Stimulated activated naive B cell treated with anti-CD40 and anti-IgM and Interleukin-4, amounts not matched to agents 10 μg/mL and 1 μg/mL and 100 μg/mL, for 72 hours (primary cell): Measurements from ENCODE around the gene AP1G2.
A peak's percentile ranks its signal among the peaks of the same experiment; 100 is the strongest.
"Not testable (repeated sequence)": the region's sequence is repeated elsewhere in the genome, so short reads cannot be mapped to it uniquely, and the experiment has no call there.

Source experiments
- ATAC-seq, 2 donors: fragments of 150-1000 bp; cut with Tn5 transposase; replicated peaks; 2 replicates each; pipeline ENCODE4 v1.10.0; 2021; ENCODE audit warnings: moderate library complexity in 1 of 2
- DNase-seq: peaks from one replicate; pipeline ENCODE4 v3.0.0; 2021
- H3K27ac Mint-ChIP-seq: one replicate; pipeline ENCODE4 v1.8.0; 2022; ENCODE audit warnings: mild to moderate bottlenecking, mixed read lengths
- H3K27me3 Mint-ChIP-seq, 2 donors: one replicate each; pipeline ENCODE4 v1.8.0; 2022; ENCODE audit warnings: mixed read lengths in 2 of 2
- H3K36me3 Mint-ChIP-seq, 2 donors: one replicate each; pipeline ENCODE4 v1.8.0; 2022; ENCODE audit warnings: mixed read lengths in 2 of 2, mild to moderate bottlenecking in 1 of 2
- H3K4me1 Mint-ChIP-seq, 2 donors: one replicate each; pipeline ENCODE4 v1.8.0; 2022; ENCODE audit warnings: mixed read lengths in 2 of 2, mild to moderate bottlenecking in 1 of 2
- H3K4me3 Mint-ChIP-seq, 2 donors: one replicate each; pipeline ENCODE4 v1.8.0; 2022; ENCODE audit warnings: mild to moderate bottlenecking in 2 of 2, mixed read lengths in 2 of 2, moderate library complexity in 1 of 2
- H3K9me3 Mint-ChIP-seq, 2 donors: one replicate each; pipeline ENCODE4 v1.8.0; 2022; ENCODE audit warnings: mixed read lengths in 2 of 2, mild to moderate bottlenecking in 1 of 2

AP1G2 gene

GRCh38 chr14:23583761-23584526 lies 16.4 kb upstream of the AP1G2 start:
- H3K9me3 Mint-ChIP-seq, ATAC-seq, H3K36me3 Mint-ChIP-seq, H3K4me3 Mint-ChIP-seq, H3K4me1 Mint-ChIP-seq, DNase-seq, H3K27ac Mint-ChIP-seq: not testable (repeated sequence)
- H3K27me3 Mint-ChIP-seq: peaks cover 42 to 59% of the 10 kb centered on the region in 2 donors

- Mint-ChIP-seq H3K36me3 (peaks cover 0 to 6% of the 10 kb centered on the region in 2 donors), H3K27ac (no peak overlapping the region), H3K27me3 (peaks cover 44 to 59% of the 10 kb centered on the region in 2 donors), H3K4me3 (no peak overlapping the region), H3K4me1 (peaks cover 7 to 9% of the 10 kb centered on the region in 2 donors), H3K9me3 (peaks cover 0 to 5% of the 10 kb centered on the region in 2 donors)
- no peak for DNase-seq
- no peak for ATAC-seq
Observed at GRCh38 chr14:23582906-23583760, 15.5 kb upstream of the AP1G2 start.

- Mint-ChIP-seq H3K36me3 (peaks cover 0 to 10% of the 10 kb centered on the region in 2 donors), H3K27me3 (peaks cover 49 to 68% of the 10 kb centered on the region in 2 donors), H3K9me3 (peaks cover 0 to 3% of the 10 kb centered on the region in 2 donors), H3K4me3 (no peak overlapping the region), H3K27ac (no peak overlapping the region), H3K4me1 (peaks cover 17 to 27% of the 10 kb centered on the region in 2 donors)
- DNase-seq (no peak), ATAC-seq (no peak)
Observed at GRCh38 chr14:23580948-23581281, 13.3 kb upstream of the AP1G2 start.

GRCh38 chr14:23580152-23580926 lies 12.7 kb upstream of the AP1G2 start:
- Mint-ChIP-seq H3K27me3 (peaks cover 48 to 67% of the 10 kb centered on the region in 2 donors), H3K4me1 (peaks cover 17 to 27% of the 10 kb centered on the region in 2 donors)

GRCh38 chr14:23579739-23580138 lies 12.1 kb upstream of the AP1G2 start:
- no peak for DNase-seq
- Mint-ChIP-seq H3K9me3 (no peaks in the 10 kb centered on the region), H3K4me3 (no peak overlapping the region), H3K27me3 (peaks cover 53 to 71% of the 10 kb centered on the region in 2 donors), H3K27ac (no peak overlapping the region), H3K36me3 (peaks cover 0 to 7% of the 10 kb centered on the region in 2 donors), H3K4me1 (peaks cover 17 to 27% of the 10 kb centered on the region in 2 donors)
- ATAC-seq: no peak

More at GRCh38 chr14:23580152-23580926, 12.7 kb upstream of the AP1G2 start:
- Mint-ChIP-seq H3K9me3 (no peaks in the 10 kb centered on the region), H3K4me3 (no peak overlapping the region), H3K36me3 (peaks cover 0 to 7% of the 10 kb centered on the region in 2 donors), H3K27ac (no peak overlapping the region)
- ATAC-seq: no peak
- DNase-seq: no peak

- H3K27ac Mint-ChIP-seq: no peak overlapping the region
- H3K4me1 Mint-ChIP-seq: peaks cover 17 to 27% of the 10 kb centered on the region in 2 donors
- H3K4me3 Mint-ChIP-seq: no peak overlapping the region
- H3K27me3 Mint-ChIP-seq: peaks cover 56 to 70% of the 10 kb centered on the region in 2 donors
- peaks cover 0 to 7% of the 10 kb centered on the region in 2 donors for H3K36me3 Mint-ChIP-seq
- DNase-seq (no peak), ATAC-seq (no peak)
- no peaks in the 10 kb centered on the region for H3K9me3 Mint-ChIP-seq
Observed at GRCh38 chr14:23579311-23579630, 11.7 kb upstream of the AP1G2 start.

GRCh38 chr14:23578560-23579310 lies 11.1 kb upstream of the AP1G2 start, which contains the start of gene JPH4:
JPH4 (minus strand) TSS chr14:23578790; CDS start chr14:23577453, 1,337 bp downstream.
- peak within 1 kb of the TSS; percentile 60 to 69 for H3K4me3 Mint-ChIP-seq

GRCh38 chr14:23577710-23578392 lies 10.3 kb upstream of the AP1G2 start:
- DNase-seq (no peak), ATAC-seq (peak in 1 of 2 donors; percentile 31)
- Mint-ChIP-seq H3K27me3 (peaks cover 58 to 74% of the 10 kb centered on the region in 2 donors), H3K4me1 (peaks cover 19 to 28% of the 10 kb centered on the region in 2 donors), H3K36me3 (peaks cover 0 to 7% of the 10 kb centered on the region in 2 donors), H3K27ac (no peak overlapping the region), H3K4me3 (peak overlapping the region; percentile 60 to 69), H3K9me3 (no peaks in the 10 kb centered on the region)

More at GRCh38 chr14:23578560-23579310, 11.1 kb upstream of the AP1G2 start, which contains the start of gene JPH4:
- no peak within 1 kb of the TSS for H3K27ac Mint-ChIP-seq
- DNase-seq (no peak), ATAC-seq (no peak)
- no peaks in the 10 kb centered on the region for H3K9me3 Mint-ChIP-seq
- peaks cover 53 to 66% of the 10 kb centered on the region in 2 donors for H3K27me3 Mint-ChIP-seq
- H3K4me1 Mint-ChIP-seq: peaks cover 17 to 27% of the 10 kb centered on the region in 2 donors
- peaks cover 0 to 7% of the 10 kb centered on the region in 2 donors for H3K36me3 Mint-ChIP-seq

GRCh38 chr14:23577004-23577681 lies 9.6 kb upstream of the AP1G2 start:
- Mint-ChIP-seq H3K36me3 (peaks cover 0 to 7% of the 10 kb centered on the region in 2 donors), H3K9me3 (no peaks in the 10 kb centered on the region), H3K4me1 (peaks cover 22 to 35% of the 10 kb centered on the region in 2 donors), H3K27me3 (peaks cover 61 to 81% of the 10 kb centered on the region in 2 donors), H3K27ac (peak overlapping the region; percentile 80), H3K4me3 (peak overlapping the region; percentile 60 to 69)
- ATAC-seq (peak; percentile 39 to 41), DNase-seq (no peak)

- Mint-ChIP-seq H3K36me3 (peaks cover 0 to 7% of the 10 kb centered on the region in 2 donors), H3K4me3 (no peak overlapping the region), H3K27ac (no peak overlapping the region), H3K4me1 (peaks cover 23 to 35% of the 10 kb centered on the region in 2 donors), H3K27me3 (peaks cover 51 to 65% of the 10 kb centered on the region in 2 donors), H3K9me3 (no peaks in the 10 kb centered on the region)
- ATAC-seq (no peak), DNase-seq (no peak)
Observed at GRCh38 chr14:23573384-23574015, 5.9 kb upstream of the AP1G2 start.

- H3K27ac Mint-ChIP-seq: no peak overlapping the region
Observed at GRCh38 chr14:23572836-23573235, 5.2 kb upstream of the AP1G2 start.

GRCh38 chr14:23572524-23572828 lies 4.9 kb upstream of the AP1G2 start:
- no peaks in the 10 kb centered on the region for H3K9me3 Mint-ChIP-seq
- H3K27me3 Mint-ChIP-seq: peaks cover 46 to 56% of the 10 kb centered on the region in 2 donors
- no peak overlapping the region for H3K27ac Mint-ChIP-seq
- H3K4me1 Mint-ChIP-seq: peaks cover 31 to 32% of the 10 kb centered on the region in 2 donors
- DNase-seq (no peak), ATAC-seq (no peak)
- peaks cover 0 to 7% of the 10 kb centered on the region in 2 donors for H3K36me3 Mint-ChIP-seq
- H3K4me3 Mint-ChIP-seq: no peak overlapping the region

More at GRCh38 chr14:23572836-23573235, 5.2 kb upstream of the AP1G2 start:
- Mint-ChIP-seq H3K9me3 (no peaks in the 10 kb centered on the region), H3K27me3 (peaks cover 46 to 59% of the 10 kb centered on the region in 2 donors), H3K36me3 (peaks cover 0 to 7% of the 10 kb centered on the region in 2 donors), H3K4me1 (peaks cover 28 to 35% of the 10 kb centered on the region in 2 donors), H3K4me3 (no peak overlapping the region)
- ATAC-seq (no peak), DNase-seq (no peak)
